Kidney glomerular epithelial cell (primary cell): ENCODE data around the gene ARHGAP15.
A peak's percentile ranks its signal among the peaks of the same experiment; 100 is the strongest.

Experiments
- DNase-seq: peaks from one replicate; lab custom pipeline; 2025; lab: John Stamatoyannopoulos, UW

ARHGAP15 gene

DNA sequence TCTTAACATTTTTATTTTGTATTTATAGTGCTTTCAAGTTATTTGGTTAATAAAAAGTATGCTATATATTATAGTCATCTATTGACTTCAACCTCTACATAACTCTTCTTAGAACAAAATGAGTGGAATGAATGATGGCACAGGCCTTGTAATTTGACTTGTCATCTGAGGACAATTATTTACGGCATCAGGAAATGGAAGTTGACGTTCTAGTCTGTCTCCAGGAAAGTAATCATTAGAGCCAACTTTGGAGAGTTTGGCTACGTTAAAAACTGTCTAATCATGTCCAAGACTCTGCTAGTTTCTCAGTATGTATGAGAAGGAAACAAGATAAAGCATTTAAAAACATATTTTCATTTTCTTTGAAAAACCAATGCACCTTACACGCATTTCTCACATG lies 353.6 kb downstream of the ARHGAP15 start:
- DNase-seq, result no peak

DNA sequence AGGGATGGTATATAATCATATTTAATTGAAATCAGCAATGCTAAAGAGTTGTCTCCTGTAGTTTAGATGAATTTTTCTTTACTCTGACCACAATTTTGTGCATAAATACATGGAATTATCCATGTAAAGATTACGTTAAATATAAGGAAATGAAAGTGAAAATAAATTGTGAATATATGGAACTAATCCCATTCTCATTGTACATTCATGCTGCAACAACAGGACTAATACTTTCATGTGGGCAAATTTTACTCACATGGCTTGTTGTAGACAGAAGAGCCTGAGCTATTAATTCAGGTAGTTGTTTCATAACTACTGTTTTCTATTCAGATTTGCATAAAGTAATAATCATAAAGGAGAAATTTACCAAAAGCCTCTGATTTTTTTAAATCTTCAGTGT lies 357.8 kb downstream of the ARHGAP15 start:
- no peak for DNase-seq

DNA sequence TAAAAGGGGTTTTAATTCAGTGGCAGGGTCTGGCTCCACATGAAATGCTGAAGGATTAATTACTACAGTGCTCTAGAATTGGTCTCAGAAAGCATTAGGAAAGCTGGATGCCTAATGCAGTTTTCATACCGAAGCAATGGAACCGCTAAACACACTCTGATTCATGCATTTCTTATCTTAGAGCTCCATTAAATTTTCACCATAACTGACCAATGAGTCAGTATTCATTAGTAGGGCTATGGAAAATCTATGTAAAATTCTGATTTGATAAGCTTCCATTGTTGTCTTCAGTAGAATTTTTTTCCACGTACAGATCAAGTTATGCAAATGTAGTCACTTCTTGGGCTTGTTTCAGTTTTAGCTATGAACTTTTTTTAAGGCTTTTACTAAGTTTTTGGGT lies 359.9 kb downstream of the ARHGAP15 start:
- peak; percentile 59 for DNase-seq

DNA sequence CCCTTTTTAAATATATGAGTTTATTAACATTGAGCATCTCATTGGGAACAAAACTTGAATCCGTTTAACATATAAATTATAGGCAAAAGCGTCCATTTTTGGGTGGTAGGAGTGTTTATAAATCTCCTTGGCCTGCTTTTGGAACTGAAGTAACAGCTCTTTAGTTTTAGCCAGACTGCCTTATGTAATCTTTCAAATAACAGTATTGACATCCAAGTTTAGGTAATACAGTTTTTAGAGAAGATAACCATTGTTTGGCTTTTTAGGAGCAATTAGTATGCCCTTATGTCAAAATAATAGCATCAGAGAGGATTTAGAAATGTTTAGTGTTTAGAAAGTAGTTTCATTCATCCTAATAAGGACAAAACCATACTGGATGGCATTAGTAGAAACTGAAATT lies 361.9 kb downstream of the ARHGAP15 start:
- no peak for DNase-seq

DNA sequence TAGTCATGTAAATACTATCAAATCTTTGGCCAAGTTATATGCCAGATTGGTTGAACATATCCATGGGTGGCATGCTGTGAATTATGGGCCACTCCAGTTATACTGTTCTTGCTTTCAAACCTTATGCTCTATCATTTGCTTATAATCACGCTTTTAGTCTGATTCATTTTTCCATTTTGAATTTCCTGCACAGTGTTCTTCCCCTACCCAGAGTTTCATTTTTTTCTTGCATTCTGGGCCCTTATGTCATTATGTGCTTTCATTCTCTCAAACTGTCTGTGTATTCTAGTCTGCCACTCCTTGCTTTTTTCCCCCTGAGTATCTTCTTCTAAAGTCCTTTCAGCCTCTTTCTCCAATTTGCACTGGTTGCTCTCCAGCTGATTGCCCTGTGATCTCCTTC lies 364.1 kb downstream of the ARHGAP15 start:
- DNase-seq, result no peak

DNA sequence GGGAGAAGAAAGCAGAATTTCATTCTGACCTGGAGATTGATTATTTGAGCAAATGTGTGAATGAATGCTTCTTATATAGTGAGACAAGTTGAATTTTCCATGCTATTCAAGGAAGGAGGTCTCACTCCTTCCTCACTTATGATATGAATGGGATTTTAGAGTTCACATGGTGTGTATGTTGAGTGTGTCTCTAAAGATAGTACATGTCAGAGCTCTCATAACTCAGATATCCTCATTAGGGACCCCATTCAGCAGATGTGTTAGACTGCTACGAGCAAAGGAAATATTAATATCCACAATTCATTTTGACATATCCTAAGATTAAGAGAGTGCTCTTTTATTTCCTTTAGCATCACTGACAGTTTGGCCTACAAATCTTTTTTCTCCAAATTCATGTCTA lies 368.5 kb downstream of the ARHGAP15 start:
- no peak for DNase-seq

DNA sequence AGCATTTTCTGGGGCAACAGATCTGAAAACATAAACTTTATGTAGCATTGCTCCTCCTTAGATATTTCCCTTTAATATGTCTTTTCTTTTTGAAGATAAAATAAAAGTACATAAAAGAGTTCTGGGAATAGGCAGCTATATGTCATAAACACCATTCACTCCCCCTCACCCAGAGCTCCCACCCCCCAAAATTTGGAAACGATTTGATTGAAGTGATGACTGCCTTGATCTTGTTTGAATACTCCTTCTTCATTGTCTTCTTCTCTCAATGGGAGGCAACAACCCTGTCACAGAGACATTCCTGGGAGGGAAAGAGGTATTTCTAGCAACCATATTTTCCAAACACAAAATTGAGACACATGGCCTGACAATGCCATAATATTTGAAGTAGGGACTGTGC lies 369.3 kb downstream of the ARHGAP15 start:
- no peak for DNase-seq

DNA sequence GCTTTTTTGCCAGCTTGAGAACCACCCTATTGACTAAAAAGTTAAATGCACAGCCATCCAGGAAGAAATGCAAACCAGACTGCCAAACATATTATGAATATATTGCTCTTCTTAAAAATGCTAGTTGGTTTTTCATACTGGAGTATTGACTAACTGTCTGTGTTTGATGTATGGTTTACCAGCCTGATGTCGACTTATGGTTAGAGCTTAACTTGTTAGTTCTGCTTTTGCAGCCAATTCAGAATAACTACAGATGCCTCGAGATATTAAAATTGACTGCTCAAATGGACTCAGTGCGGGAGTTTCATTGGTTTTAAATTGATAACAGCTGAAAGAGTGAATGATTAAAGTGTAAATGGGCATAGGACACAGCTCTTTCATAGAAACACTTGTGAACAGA lies 369.8 kb downstream of the ARHGAP15 start:
- no peak for DNase-seq

DNA sequence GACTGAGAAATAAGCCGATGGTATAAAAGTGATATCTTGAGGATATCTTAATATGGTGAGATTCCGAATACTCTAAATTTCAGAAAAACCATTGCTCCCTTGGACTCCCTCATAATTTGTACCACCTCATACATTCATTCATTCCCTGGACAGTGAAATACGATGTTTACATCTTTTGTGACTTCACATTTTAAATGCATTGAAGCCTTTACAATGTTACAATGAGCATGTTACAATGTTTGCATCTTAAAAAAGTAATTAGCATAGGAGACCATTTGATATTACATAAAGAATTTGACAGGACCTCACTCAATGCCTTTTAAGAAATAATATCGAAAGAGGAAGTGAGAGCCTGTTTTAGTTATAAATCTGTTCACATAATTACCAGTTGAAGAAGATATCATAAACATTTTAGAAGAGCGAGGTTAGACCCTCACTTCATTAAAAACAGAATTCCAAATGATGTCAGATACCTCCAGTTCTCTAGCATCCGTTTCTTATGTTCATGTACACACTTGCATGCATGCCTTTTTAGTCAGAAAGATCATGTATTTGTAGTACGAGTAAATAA lies 372.0 kb downstream of the ARHGAP15 start:
- DNase-seq, result no peak

DNA sequence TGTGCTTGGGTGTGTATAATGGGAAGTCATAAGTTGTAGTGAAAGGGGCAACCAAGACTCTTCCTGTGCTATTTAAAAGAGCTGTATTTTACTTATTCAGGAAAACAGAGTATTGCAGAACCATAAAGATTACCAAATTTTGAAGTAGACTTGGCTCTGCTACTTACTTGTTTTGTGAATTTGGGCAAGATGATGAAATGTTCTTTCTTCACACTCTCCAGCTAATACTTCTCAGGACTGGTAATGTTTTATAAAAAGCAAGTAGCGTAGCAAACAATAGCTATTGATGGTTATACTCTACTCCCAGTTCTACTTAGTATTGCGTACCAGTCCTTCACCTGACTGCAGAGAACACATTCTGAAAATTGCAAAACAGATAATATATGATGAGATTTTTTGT lies 374.1 kb downstream of the ARHGAP15 start:
- DNase-seq, result no peak

DNA sequence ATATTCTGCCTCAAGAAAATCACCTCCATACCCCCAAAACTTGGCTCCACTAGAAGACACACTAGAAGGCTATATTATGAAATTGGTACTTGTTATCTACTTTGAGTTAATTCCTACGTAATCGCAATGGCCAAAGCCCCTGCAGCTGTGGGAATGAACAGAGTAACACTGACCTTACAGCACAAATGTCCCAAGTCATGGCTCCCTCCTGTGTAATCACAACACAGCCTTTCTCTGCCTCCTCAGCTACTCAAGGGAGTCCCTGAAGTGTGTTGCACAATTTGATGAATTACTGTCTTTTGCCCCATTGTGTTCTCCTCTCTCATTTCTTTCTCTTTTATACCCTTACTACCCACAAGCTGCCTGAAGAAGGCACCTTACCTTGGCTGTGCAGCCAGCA lies 375.2 kb downstream of the ARHGAP15 start:
- DNase-seq, result no peak

DNA sequence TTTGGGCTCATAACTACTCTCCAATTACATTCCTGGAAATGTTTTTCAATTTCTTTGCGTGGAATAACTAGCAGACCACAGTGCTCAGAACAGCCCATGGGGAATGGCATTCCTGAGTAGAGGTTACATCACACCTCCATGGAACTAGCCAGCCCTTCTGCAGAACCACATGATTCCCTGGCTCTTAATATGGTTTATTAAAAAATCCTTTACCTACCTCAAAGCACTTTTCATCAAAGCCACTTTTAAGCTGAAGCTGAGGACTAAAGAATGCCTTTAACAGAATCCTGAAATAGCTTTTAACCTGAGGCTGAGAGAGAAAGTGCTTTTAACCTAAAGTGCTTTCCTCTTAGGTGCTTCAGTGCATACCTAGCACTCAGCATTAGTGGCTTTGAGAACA lies 376.3 kb downstream of the ARHGAP15 start:
- DNase-seq, result no peak

DNA sequence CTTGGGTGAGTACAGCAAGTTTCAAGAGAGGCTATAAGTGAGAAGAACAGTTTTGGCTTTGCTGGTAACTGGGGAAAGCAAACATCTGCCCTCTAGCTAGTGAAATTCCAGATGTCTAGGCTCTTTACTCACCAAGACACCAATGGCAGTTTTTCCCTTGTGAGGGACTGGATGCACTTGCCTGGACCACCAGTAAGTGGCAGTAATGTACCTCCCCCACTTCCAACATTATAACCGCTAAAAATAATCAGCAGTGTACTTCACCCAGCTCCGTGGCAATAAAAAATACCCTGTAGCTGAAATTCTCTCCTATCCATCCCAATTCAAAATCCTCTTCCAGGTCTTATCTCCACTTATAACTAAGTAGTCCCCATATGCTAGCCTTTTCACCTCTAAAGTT lies 383.9 kb downstream of the ARHGAP15 start:
- peak; percentile 41 for DNase-seq

DNA sequence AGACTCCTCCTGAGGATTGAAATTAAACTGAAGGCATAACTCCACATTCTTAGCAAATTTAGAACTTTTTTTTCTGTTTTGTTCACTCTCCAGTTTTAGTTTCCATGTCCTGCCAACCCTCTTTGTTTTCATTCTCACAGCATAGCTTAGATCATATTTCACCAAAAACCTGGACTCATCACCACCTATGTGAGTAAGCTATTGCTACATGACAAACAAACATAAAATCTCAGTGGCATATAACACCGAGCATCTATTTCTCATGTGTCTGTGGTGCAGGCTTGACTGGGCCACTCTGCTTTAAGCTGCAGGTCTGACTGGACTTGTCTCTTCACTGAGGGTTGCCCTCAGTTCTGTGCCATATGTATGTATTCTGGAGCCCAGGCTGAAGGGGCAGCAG lies 385.2 kb downstream of the ARHGAP15 start:
- DNase-seq, result no peak

DNA sequence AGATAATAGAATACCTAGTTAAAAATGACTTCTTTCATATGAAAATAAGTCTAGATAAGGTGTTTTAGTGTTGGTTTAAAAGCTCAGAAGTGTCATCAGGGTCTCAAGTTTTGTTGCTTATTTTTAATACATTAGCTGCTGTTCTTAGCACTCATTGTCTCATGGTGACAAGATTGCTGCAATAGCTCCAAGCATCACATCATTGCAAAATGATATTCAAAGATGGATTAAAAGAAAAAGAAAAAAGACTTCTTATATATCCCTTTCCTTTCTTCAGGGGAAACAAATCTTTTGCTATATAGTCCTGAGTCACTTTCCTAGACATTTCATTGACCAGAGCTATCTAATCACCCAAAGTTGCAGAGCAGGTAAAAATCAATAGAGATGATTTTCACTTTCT lies 386.1 kb downstream of the ARHGAP15 start:
- DNase-seq, result no peak

DNA sequence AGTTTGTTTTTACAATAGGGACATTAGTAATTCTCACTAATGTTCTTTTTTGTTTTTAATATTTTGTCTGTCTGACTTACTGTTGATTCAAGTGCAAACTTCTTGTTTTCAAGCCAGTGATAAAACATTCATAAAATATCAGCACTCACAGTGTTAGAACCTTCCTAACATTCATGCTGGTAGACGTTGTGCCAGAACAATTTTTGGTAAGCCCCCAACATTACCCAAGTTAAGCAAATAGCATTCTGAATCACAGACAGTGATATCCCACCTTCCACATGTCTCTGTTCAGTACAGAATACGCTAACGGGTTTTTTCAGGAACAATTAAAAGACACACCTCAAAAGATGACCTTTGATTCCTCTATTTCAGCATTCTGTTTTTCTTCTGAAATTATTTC lies 390.3 kb downstream of the ARHGAP15 start:
- no peak for DNase-seq

DNA sequence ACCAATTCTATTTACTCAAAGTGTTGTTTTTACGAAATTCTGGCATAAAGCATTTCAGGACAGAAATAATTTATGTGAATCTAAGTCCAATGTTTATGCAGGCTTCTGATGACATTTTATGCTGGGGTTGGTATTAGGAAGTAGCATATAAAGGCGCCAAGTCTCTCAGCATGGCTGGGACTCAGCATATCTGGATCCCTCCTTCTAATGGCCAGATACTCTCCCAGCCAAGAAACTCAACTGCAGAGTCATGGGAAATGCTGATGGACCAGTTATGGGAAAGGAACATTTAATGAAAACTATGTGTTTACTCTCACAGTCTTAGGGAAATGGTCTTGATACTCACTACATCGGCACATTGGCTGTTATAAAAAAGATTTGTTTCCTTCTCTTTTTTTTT lies 392.2 kb downstream of the ARHGAP15 start:
- no peak for DNase-seq

DNA sequence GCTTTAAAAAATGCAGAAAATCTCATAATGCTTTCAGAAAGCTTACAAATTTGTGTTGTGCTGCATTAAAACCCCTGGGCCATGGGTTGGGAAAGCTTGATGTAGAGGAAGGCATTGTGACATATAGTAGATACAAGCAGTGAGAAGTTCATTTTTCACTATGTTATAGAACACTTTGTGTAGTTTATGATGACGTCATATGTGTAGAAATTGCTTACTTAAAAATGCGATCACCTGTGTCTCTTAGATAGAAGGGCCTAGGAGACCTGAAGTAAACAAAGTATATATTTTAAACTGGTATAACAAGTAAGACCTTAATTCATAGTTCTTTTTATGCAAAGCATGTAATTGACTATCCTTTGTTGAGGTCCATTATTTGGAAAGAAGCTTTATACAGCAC lies 393.5 kb downstream of the ARHGAP15 start:
- DNase-seq, result no peak

DNA sequence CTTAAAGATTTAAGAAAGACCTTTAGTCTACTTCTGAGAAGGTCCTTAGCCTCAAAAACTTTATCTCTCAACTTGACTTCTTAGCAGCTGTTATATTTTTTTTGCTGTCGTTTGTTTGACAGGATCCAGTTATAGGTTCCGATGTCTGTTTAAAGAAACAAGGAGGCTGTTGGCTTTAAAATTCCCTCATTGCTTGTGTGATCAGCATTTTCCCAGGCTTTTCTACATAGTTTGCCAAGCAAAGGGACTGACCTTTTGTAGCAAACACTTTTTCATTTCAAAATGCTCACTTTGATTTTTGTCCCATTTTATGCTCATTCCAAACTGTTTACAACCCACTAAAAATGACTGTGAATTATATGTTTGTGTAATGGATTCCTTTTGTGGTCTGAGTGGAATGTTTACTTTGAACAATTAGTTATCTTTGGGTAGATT lies 394.9 kb downstream of the ARHGAP15 start:
- no peak for DNase-seq

DNA sequence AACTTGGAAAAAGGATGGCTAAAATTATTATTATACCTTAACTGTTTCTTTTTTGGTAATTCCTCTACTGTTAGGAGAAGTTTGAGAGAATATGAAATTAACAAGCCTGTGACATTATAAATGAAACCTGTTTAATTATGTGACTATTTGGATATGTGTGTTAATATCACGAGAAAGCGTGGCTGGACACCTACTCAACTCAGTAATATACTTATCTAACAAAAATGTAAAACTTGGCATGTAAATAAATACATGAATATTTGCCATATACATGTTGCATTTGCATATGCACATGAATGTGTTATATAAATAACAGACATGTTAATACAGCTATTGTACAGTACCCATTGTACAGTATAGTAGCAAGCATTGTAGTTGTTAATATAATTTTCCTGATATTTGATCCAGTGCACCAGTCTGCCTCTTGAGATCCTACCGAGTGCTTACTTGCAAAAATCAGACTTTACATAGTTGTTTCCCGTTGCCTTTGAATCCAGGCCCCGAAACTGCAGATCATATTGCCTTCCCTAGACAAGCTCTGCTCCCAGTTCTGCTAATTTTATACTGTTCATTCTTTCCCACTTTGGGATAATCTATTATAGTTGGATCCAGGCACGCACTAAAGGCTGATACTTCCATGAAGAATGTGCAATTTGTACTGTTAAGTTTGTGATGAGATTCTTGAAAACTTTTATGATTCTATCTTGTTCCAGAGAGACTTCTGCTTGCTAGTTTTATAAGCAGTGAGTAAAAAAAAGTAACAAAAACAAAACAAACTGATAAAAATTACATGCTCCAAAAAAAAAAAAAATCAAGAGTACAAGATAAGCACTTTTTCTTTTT lies 395.6 kb downstream of the ARHGAP15 start:
- DNase-seq, result no peak

DNA sequence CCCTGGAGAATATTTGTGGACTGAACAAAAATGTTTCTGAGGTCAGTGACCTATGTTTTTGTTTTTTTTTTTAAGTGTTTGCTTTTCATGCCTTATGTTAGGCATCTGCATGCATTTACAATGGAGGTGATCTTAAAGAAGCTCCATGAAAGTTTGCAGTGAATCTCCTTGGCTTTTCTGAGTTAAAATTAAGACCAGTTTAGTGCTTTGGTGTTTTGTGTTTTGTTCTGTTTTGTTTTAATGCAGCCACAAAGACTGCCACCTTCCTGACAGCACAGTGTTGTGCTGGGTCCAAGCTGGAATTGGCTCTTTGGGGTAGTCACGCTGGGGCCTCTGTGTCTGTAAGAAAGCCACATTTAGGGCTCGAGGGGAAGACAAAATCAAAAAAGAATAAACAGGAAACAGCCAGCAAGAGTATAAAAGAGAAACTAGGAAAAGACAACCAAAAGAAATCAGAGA lies 396.2 kb downstream of the ARHGAP15 start:
- DNase-seq, result no peak

DNA sequence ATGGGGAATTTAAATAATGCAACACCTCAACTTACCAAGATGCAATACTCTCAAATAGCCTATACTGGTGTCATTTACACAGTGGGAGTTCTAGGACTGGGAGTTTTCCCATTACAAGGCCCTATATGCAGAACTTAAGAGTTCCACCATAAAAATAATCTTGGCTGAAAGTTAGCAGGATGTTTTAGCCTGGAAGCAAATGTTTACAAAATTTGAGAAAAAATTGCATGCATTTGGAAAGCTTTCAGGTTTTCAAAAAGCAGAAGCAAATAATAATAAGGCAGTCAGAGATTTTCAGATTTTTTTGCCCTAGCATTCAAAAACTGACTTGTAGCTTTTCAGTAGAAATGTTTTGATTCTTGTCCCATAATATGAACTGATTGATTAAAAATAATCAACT lies 397.3 kb downstream of the ARHGAP15 start:
- no peak for DNase-seq

DNA sequence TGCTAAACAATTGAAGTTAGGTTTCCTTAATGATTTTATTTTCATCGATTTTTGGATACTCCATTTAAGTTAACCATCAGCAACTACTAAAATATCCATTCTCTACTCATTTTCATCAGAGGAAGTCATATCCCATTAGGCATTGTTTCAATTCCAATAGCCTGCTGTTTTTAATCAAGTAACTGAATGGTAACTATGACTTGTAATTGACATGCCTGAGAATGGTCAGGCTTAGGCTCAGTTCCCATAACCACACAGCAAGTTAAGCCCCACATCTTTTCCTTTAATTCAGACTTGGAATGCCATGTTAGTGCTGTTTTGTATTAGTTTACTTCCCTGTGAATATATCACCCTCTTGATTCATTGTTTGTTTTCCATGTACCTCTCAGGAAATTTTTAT lies 398.8 kb downstream of the ARHGAP15 start:
- DNase-seq, result no peak
